Measurements from ENCODE around the gene SPHKAP.

Gene SPHKAP

DNA sequence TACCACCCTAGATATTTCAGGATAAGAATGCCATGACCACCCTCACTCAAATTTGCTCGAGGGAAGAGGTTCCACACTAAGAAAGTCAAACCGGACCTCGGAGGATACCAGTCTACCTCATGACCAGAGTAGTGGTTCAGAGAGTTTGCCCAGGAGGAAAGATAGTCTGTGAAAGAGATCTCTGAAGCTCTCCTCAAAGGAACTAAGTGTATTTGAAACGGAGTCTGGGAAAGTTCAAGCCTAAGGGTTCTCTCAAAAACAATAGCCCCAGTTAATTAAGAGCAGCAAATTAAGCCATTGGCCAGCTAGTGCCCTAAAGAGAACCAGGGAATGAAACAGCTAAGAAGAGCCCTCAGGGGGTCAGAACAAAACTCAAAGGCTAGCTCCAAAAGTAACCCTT, 94.9 kb downstream of the SPHKAP start:
- TF ChIP-seq, protein P1, sequence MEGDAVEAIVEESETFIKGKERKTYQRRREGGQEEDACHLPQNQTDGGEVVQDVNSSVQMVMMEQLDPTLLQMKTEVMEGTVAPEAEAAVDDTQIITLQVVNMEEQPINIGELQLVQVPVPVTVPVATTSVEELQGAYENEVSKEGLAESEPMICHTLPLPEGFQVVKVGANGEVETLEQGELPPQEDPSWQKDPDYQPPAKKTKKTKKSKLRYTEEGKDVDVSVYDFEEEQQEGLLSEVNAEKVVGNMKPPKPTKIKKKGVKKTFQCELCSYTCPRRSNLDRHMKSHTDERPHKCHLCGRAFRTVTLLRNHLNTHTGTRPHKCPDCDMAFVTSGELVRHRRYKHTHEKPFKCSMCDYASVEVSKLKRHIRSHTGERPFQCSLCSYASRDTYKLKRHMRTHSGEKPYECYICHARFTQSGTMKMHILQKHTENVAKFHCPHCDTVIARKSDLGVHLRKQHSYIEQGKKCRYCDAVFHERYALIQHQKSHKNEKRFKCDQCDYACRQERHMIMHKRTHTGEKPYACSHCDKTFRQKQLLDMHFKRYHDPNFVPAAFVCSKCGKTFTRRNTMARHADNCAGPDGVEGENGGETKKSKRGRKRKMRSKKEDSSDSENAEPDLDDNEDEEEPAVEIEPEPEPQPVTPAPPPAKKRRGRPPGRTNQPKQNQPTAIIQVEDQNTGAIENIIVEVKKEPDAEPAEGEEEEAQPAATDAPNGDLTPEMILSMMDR (IDR thresholded peaks at IDR 0.05): no peak

DNA sequence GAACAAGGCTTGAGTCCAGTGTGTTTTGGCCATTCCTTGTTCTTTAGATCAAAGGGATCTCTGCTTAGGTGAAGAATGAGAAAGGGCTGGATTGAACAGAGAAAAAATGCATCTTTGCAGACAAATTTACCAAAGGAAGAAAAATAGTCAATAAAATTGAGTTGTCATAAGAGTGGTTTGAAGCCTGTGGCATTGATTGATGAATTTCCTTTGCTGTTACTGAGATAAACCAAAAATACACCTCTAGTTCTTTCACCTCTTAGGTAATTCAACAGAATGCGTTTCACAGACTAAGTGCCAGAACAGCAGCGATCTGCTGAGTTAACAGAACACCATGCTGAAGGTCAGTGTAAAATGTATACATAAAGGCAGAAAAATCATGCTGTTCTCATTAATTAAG, 96.8 kb downstream of the SPHKAP start:
- TF ChIP-seq, protein P1 (IDR thresholded peaks at IDR 0.05): no peak

DNA sequence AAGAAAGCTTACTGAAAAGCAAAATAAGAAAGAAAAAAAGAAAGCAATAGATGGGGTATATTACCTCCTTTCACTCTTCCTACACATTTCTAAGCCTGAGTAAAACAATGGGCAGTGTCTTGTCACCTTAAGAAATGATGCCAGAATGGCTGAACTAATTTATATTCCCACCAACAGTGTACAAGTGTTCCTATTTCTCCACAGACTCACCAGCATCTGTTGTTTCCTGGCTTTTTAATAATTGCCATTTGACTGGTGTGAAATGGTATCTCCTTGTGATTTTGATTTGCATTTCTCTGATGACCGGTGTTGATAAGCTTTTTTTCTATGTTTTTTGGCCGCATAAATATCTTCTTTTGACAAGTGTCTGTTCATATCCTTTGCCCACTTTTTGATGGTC, 98.4 kb downstream of the SPHKAP start:
- TF ChIP-seq, protein P1 (IDR thresholded peaks at IDR 0.05): no peak

DNA sequence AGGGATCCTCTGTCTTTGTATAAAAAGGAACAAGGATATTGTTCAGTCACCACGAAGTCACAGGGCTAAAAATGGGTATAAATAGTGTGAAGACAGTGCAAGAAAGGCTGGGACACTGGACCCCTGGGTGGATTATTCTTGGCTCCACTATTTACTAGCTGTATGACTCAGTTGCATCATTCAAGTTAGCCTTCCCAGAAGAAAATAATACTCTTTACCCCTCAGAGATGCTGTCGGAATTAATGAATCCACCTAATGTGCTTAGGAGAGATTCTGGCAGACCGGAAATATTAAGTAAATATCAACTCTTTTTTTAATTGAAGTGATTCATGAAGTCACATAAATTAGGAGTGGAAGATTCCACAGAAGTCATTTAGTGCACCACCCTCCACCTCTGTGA, 98.9 kb downstream of the SPHKAP start:
- TF ChIP-seq, protein P1 (IDR thresholded peaks at IDR 0.05): no peak

DNA sequence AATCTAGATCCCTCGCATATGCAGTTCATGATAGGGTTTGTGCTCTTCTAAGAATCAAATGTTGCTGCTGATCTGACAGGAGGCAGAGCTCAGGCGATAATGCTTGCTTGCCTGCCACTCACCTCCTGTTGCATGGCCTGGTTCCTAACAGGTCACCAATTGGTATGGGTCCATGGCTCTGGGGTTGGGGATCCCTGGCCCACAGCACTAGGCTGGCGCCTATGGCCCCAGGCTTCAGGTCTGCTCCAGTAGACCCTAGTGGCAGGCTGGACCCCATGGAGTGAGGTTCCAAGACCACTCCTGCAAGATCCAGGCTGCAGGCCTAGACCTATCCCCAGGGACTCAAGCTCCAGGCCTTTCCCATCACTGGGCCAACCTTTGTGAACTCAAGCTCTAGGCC, 102.3 kb downstream of the SPHKAP start:
- TF ChIP-seq, protein P1 (IDR thresholded peaks at IDR 0.05): no peak

DNA sequence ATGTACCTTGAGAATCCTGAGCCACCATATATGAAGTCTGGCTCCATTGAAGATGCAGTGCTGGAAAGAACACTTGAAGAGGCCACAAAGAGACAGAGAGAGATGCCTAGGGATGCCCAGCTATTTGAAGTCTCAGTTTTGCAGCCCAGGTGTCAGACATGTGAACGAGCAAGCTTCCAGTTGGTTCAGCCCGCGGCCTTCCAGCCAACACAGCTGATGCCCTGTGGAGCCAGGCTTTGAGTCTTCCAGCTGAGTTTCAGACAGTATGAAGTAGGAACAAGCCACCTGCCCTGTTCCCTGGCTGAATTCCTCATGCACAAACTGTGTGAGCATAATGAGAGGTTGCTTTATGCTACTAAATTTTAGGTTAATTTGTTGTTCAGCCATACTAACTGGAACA, 108.8 kb downstream of the SPHKAP start:
- TF ChIP-seq, protein P1 (IDR thresholded peaks at IDR 0.05): no peak

DNA sequence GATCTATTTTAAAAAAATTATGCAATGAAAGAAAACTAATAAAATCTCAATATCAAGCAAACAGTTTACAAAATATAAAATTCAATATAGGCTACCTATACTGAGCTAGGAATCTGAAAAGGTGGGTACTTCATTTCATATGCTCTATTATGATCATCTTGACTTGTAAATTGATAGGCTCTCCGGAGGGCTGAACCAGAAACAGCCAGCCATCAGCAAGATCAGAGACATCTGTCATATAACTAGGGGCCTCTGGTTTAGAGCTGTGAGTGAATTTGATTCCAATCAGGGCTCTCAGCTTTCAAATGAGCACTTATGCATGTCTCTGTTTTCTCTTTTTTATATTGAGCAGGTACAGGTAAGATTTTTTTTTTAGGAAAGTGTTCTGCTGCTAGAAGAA, 114.2 kb downstream of the SPHKAP start:
- TF ChIP-seq, protein P1 (IDR thresholded peaks at IDR 0.05): no peak

DNA sequence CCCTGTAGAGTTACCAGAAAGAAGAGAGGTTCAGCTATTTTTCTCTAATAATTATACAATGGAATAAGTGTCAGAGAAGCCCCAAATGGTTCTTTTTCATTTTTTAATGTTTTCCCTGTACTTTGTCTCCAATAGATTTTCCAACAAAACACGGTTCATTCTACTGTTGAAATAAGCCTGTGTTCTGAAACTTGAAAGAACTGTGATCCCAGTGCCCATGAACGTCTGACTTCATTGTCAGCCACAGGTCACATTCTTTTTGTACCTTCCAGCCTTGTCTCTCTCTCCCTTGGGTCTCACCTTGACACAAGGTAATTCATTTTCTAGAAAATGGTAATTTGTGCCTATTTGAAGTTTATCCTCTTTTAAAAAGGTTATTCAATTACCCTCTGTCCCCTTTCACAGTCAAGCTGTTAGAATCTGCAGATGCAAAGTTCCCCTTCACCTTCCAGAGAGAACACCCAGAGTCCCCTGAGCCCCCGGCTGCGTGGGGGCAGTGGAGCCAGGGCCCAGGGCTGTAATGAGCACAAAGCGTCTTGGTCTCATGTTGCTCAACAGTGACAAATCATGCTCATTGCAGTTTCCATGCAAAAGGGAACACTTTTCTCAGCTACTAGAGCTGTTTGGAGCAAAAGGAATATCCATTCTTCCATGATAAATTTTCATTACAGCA, 115.2 kb downstream of the SPHKAP start:
- TF ChIP-seq, protein P1 (IDR thresholded peaks at IDR 0.05): no peak
